Activated CD4-positive, alpha-beta T cell treated with anti-CD3 and anti-CD28 coated beads, Interleukin-2, amount 50 U/mL, for 48 hours (primary cell): ENCODE results near the gene N4BP2L1.
A peak's percentile ranks its signal among the peaks of the same experiment; 100 is the strongest.

Source experiments
- DNase-seq, 2 experiments: peaks; one replicate each; pipeline ENCODE4 v3.0.0-alpha.2; 2020

The N4BP2L1 gene

GRCh38 chr13:32431361-32431760 is 3.4 kb upstream of the N4BP2L1 start:
- no peak for DNase-seq

- no peak for DNase-seq
Observed at GRCh38 chr13:32430018-32430747, 2.3 kb upstream of the N4BP2L1 start.

- DNase-seq, result no peak
Observed at GRCh38 chr13:32429433-32429909, 1.5 kb upstream of the N4BP2L1 start.

- peak in 1 of 2 experiments; percentile 18 for DNase-seq
Observed at GRCh38 chr13:32428581-32429432, 877 bp upstream of the N4BP2L1 start.

- DNase-seq, result peak; percentile 63 to 66
Observed at GRCh38 chr13:32426990-32427851, 709 bp downstream of the N4BP2L1 start.

GRCh38 chr13:32426191-32426989 is 1.5 kb downstream of the N4BP2L1 start:
- DNase-seq, result peak; percentile 33 to 43

- DNase-seq, result no peak
Observed at GRCh38 chr13:32425158-32425557, 2.8 kb downstream of the N4BP2L1 start.

- DNase-seq, result no peak
Observed at GRCh38 chr13:32423592-32423991, 4.3 kb downstream of the N4BP2L1 start.

- DNase-seq, result no peak
Observed at GRCh38 chr13:32419862-32420261, 8.1 kb downstream of the N4BP2L1 start.

GRCh38 chr13:32417995-32418394 is 9.9 kb downstream of the N4BP2L1 start:
- no peak for DNase-seq

GRCh38 chr13:32415019-32415418 is 12.9 kb downstream of the N4BP2L1 start:
- DNase-seq, result peak in 1 of 2 experiments; percentile 24

GRCh38 chr13:32414580-32414979 is 13.3 kb downstream of the N4BP2L1 start:
- no peak for DNase-seq

- DNase-seq, result no peak
Observed at GRCh38 chr13:32413284-32413683, 14.6 kb downstream of the N4BP2L1 start.

- DNase-seq, result no peak
Observed at GRCh38 chr13:32409561-32410421, 18.1 kb downstream of the N4BP2L1 start.

GRCh38 chr13:32409001-32409313 is 19.0 kb downstream of the N4BP2L1 start:
- DNase-seq, result no peak

- DNase-seq, result no peak
Observed at GRCh38 chr13:32408296-32409000, 19.5 kb downstream of the N4BP2L1 start.

GRCh38 chr13:32407854-32408253 is 20.1 kb downstream of the N4BP2L1 start:
- DNase-seq, result peak in 1 of 2 experiments; percentile 22

GRCh38 chr13:32403108-32403507 is 24.8 kb downstream of the N4BP2L1 start:
- DNase-seq, result no peak

- no peak for DNase-seq
Observed at GRCh38 chr13:32391101-32391619, 36.8 kb downstream of the N4BP2L1 start.

GRCh38 chr13:32390484-32390883 is 37.4 kb downstream of the N4BP2L1 start:
- no peak for DNase-seq
